ENCODE results near the gene C2orf15.
A peak's percentile ranks its signal among the peaks of the same experiment; 100 is the strongest.
"Not testable (repeated sequence)": the region's sequence is repeated elsewhere in the genome, so short reads cannot be mapped to it uniquely, and the experiment has no call there.

C2orf15 gene, protein sequence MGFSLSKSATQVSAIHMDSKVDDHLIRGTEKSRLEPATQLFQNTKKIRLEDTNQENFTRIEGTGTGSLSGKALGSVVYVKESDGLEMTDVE

DNA sequence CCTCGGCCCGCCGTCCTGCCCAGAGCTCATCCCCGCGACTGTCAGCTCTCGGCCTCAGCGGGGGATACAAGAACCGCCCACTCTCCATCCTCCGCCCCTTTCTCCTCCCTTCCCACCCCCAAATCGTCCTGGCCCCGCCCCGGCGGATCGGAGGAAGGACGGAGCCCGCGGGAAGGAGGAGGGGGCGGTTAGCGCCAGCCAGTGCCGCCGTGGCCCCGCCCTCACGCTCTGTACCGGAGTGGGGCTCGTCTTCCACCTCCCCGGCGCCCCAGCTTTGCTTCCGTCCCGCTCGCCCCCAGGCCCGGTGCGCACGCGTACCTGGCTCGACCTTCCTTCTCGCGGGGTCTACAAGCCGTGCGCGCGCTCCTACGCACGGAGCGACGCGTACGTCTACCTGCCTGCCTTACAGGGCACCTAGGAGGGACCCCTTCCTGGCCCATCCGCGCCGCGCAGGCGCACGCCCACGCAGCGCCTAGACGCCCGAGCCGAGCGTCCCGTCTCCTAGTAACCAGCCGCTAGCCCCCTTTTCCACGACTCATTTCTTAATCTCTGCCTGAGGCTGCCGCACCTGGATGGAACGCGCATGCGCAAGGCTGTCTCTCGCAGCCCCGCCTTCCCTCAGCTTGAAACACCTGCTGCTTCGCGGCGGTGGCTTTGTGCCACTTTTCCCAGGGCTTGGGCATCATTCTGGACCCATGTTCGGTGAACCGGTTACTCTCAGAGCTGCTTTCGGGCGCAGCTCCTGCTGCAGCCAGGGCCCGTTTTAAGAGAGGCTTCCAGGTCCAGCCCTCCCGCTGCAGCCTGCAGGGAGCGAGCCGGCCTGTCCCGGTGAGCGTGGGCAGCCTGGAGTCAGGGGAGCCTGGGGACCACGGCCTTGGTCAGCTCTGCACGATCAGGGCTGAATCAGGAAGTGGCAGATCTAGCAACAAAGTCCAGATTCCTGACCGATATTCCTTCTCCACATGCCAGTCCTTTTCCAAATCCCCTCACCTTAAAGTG is at the start of gene C2orf15:
Gene C2orf15, plus strand, starts transcription at position 598 of the 999 bp plus-strand sequence. CDS start 8,852 bp downstream, outside the sequence.
- DNase-seq = peak; percentile 89

DNA sequence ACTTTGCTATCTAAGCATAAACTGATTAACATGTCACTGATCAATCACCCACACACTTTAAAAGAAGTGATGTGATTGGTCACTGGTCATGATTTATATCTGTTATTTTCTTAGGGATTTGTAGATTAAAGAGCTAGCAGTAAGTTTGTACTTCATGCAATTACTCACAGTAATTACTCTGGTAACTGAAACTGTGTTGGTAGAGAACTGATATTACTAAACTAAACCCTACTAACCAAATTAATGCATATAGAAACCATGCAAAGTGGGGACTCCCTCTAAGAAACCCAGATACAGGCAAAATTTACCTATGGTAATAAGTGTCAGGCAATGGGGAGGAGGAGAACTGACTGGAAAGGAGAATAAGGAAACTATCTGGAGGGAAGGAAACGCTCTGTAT is 44.8 kb upstream of the C2orf15 start:
- DNase-seq = no peak

DNA sequence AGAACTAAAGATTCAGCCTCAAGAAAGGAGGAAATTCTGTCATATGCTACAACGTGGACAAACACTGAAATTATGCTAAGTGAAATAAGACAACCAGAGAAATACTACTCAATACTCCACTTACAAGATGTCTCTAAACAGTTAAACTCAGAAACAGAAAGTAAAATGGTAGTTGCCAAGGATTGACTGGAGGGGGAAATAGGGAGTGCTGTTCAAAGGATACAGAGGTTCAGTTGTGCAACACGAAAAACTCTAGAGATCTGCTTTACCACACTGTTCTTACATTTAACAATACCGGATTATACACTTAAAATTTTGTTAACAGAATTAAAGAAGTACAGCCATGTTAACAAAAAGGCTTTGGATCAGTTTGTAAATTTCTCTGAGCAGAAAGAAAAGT is 39.8 kb upstream of the C2orf15 start:
- DNase-seq = no peak

DNA sequence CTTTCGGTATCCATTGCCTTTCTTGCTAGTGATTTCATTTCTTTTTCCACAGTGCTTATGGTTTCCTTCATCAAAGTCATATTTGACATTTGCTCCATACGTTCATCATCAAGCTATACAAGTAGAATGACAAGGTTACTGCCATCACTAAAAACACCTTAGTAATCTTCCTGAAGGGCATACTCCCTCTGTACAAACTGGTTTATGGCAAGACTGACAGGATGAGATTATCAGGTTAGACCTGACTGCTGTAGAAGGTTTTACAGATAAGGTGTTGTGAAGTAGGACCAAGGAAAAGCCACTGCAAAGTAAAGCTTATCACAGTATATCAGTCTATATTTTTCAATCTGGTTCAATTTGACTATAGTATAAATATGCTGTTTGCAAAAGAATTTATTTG is 37.5 kb upstream of the C2orf15 start:
- DNase-seq = no peak

DNA sequence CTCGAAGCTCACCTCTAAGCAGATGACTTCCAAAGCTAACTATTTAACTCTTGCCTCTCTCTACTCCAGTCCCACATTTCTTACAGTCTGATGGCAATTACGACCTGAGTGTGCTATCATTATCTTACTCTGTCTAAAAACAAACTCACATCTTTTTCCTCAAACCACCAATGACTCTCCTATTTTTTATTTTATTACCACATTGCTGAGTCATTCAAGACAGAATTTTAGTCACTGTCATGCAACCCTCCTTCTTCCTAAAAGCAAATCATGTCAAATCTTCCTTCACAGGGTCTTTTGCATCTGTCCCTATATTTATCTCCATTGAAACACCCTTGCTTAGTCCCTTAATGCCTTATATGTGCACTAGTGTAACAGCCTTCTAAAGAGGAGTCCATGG is 34.6 kb upstream of the C2orf15 start:
- no peak for DNase-seq

DNA sequence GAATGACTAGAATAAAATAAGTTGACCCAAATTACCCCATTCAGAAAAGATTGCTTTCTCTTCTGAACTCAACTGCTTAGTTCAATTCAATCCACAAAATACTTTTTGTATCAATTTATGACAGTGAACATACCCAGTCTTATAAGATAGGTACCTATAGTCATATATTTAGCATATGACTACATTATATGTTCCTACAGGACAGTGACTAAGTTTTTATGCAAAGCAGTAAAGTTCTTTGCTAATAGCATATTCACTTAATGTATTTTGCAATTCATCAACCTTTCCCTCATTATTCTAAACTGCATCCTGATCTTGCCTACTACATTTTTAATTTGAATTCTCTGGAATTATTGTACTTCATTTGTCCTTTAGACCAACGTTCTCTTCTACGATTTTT is 30.3 kb upstream of the C2orf15 start:
- no peak for DNase-seq

DNA sequence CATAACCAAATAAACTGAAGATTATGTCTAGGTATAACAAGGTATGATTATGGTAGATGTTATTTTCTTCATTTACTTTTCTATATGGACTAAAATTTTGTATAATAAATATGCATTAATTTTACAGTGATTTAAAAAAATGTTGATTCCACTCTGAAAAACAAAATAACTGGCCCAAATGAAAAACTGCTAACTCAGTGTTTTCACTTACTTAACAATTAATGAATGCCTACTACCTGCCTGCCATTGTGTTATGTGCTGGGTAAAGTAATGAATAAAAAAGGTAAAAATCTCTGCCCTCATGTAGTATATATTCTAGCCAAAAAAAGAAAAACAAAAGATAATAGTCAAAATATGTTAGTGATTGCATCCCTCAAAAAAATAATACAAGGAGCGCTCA is 29.6 kb upstream of the C2orf15 start:
- no peak for DNase-seq

DNA sequence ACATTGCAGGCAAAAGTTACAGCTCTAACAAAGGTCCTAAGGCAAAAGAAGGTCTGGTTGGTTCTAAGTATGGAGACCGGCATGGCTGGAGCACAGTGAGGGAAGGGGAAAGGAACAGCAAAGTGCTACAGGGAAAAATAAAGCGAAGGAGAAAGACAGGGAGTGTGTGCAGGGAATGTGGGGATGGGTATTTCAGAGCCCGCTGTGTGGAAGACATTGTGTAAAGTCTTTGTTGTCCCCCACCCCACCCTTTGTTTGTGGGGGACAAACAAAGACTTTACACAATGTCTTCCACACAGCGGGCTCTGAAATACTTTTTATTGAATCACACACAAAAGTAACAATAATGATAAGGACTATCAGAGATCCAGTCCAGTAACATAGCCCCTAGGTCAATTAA is 28.9 kb upstream of the C2orf15 start:
- no peak for DNase-seq

DNA sequence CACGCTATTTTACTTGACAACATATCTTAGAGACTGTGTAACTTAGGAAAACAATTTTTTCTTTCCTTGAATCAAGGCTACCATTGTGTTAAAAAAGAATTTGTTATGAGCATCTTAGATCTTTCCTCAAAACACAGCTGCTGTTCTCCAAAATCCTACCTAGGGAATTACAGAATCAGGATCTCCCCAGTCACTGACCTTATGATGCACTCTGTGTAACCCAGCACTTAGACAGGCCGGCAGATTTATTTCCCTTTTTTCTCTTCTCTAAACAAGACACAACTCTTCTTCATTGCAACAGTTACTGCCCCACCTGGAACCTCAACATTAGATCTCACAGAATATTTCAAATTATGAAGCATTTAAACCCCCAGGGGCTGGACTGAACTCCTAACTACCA is 13.5 kb upstream of the C2orf15 start:
- DNase-seq = no peak

DNA sequence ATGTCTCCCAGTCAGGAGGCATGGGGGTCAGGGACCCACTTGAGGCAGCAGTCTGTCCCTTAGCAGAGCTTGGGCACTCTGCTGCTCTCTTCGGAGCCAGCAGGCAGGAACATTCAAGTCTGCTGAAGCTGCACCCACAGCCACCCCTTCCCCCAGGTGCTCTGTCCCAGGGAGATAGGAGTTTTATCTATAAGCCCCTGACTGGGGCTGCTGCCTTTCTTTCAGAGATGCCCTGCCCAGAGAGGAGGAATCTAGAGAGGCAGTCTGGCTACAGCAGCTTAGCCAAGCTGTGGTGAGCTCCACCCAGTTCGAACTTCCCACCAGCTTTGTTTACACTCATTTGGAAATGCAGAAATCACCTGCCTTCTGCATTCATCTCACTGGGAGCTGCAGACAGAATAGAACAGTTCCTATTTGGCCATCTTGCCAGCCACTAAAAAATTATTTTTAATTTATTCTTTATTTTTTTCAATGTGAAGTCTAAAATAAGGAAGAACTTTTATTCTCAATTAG is 6.4 kb upstream of the C2orf15 start:
- DNase-seq = not testable (repeated sequence)

DNA sequence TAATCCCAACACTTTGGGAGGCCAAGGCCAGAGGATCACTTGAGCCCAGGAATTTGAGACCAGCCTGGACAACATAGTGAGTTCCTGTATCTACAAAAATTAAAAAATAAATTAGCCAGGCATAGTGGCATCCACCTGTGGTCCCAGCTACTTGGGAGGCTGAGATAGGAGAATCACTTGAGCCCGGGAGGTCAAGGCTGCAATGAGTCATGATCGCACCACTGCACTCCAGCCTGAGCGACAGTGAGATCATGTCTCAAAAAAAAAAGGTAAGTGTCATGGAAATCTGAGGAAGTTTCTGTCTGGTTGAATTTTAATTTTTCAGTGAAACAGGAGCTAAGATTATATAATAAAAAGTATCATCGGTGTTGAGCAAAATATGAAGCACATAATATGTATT is 2.5 kb upstream of the C2orf15 start:
- no peak for DNase-seq

DNA sequence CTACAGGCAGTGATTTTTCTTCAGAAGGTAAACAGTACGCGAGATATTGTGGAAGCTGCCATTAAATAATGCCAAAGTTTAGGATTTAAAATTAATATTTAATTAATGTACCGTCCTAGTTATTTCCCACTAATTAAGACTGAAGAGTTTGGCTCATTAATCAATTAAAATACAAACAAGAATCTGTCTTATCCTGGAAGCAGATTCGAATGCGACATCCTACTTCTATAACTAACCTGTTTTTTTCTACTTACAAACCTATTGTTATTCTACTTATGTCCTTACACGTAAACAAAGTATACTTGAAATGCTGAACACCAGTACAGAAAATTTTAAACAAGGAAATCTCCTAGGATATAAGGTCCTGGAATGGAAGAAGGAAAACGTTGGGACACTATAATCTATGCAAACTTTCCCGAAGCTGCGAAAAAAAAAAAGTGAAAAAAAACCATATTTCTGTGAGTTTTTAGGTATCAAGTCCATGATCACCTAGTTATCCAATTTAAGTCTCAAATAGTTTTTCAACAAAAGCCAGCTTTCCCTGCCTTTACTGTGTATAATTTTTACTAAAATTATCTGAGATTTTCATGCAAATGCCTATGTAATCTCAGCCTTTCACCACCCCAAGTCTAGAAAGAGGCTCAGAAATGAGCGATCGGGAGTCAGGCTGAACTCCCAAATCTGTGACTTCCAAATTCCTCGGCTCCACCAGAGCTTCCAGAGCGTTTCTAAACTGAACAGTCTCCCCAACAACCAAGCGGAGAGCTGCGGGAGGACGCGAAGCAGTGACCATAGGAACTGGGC is 1.2 kb upstream of the C2orf15 start:
- no peak for DNase-seq

DNA sequence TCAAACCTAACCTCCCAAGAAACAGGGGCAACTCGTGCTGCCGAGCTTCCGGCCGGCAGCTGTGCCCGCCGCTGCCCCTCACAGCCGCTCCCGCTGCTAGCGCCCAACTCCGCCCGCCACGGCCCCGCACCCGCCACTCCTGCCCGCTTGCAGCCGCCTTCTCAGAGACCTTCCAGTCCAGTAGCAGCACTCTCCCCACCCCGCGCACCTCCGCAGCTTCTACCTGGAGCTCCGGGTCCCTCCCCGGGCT is 722 bp upstream of the C2orf15 start:
- DNase-seq = no peak

DNA sequence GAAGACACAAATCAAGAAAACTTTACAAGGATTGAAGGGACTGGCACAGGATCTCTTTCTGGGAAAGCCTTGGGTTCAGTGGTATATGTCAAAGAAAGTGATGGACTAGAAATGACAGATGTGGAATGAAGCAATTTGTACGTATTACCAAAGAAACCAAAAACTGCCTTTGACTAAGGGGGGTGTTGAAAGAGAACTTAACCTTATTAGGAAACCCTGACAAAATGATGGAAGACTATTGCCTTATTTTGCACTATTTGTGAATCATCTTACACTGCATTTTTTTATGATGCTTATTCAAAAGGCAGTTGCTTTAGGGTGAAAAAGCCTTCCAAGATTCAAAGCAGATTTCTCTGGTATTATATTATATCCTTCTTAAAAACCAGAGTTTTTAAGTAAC is 9.2 kb downstream of the C2orf15 start:
- no peak for DNase-seq

DNA sequence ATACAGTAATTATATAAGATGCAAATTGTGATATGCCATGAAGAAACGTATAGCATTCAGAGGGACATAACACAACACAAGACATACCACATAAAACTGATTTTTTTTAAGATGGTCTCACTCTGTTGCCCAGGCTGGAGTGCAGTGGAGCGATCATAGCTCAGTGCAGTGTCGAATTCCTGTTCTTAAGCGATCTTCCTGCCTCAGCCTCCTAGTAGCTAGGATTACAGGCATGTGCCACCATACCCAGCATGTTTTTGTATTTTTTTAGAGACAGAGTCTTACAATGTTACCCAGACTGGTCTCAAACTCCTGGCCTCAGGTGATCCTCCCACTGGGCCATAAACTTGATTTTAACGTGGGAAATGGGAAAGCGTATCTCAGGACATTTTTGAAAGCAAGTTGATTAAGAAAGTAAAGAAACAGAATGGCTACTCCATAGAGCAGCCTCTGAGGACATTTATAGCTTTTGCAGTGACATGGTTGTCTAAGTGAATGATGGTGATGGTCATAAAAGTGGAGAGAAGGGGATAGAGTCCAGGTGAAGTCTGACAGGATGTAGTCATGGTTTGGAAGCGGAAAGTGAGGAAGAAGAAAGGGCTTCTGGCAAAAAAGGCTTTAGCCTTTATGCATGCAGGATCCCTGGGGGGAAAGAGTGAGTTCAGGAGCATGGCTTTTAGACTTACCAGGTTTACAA is 10.8 kb downstream of the C2orf15 start:
- no peak for DNase-seq

DNA sequence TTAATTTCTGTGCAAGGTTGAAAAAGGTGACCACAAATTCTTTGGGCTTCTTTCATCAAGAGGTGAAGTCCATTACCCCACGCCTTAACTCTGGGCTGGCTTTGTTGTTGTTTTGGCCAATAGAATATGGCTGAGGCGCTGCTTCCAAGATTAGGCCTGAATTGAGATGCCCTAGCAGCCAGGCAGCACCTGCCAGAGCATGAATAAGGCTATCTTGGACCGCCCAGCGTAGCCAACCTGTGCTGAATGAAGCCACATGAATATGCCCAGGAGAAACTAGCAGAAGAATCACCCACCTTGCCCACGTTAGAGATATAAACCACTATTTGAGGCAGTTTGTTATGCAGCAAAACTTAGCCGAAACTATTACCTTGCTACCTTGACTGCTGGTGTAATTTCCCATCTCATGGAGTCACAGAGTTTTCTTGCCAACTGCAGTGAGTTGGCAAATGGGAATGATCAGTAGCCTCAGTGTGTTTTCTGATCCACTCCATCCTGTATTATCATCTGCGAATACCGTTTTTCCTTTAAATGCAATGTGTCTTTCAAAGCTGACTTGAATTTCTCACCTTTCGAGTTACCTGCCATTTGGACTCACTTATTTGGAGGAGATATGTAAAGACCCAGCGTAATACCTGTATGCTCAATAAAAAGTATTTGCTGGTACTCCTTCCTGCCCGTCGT is 12.6 kb downstream of the C2orf15 start:
- no peak for DNase-seq

DNA sequence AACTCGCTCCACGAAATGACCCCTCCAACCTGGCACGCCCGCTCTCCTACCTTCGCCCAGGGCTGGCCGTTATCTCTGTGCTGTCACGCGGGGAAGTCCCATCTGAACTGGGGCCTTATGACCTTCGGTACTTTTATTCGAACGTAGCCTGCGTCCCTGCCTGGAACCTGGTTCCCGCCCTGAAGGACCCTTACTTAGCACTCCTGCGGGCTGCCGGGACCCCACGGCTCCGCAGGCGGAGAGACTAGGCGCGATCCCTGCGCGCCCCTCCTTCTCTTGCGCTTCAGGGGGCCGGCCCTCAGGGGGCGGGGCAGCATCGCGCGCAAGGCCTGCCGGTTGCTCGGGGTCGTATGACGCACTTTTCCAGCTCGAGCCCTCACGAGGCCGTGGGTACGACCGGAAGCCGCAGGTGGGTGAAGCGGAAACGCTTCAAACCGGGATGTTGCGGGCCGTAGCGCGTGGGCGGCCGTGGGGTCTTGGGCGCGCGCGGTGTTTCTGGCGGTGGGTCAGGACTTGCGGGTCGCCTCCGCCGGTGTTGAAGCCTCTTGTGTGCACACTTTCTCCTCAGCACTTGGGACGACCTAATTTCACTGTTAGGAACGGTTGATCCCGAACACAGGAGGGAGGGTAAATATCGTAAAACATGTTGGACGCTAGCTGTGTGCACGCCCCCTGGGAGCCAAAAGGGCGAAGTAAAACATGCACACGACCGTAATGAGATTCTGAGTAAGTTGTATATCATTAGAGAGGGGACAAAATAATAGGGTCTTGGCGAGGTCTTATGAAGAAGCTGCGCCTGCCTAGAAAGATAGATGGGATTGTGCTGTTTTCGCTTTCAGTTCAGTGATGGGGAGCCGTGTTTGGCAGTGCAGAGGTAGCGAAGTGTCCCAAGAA is 13.4 kb downstream of the C2orf15 start, which contains the start of the genes LIPT1 and TSGA10:
Gene LIPT1, plus strand, starts transcription at position 325 of the 894 bp plus-strand sequence. CDS start 6,991 bp downstream, outside the sequence.
Gene TSGA10, minus strand, starts transcription at position 300 of the 894 bp plus-strand sequence. CDS start 45,503 bp downstream, outside the sequence.
- peak; percentile 85 for DNase-seq

DNA sequence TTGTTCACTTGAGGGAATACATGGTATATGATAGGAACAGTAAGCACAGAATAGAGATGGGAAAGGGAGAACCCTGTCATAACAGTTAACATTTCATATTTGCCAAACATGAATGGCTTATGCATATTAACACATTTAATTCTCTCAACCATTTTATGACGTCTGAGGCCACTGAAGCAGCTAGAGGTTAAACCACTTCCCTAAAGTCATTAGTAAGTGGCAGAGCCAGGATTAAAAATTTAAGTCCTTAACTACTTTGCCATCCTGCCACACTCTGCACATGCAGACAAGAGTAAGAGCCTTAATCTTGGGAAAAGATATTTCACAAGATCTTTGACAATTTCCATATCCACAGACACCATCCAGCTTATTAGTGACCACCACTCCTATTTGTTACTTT is 15.4 kb downstream of the C2orf15 start:
- no peak for DNase-seq

DNA sequence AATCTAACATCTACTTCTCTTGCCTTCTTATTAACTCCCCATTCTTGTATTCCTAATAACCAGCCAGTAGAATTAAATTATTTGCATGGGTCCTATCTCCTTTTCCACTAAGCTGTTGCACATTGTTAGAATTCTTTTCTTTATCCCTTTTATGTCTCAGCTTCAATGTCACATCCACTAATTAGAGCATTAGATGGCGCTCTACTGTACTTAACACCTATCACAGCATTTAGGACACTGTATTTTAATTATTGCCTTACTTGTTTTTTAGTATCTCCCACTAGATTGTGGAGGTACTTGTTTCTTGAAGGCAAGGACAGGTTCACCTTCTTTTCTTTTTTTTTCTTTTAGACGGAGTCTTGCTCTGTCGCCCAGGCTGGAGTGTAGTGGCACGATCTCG is 17.1 kb downstream of the C2orf15 start:
- no peak for DNase-seq

DNA sequence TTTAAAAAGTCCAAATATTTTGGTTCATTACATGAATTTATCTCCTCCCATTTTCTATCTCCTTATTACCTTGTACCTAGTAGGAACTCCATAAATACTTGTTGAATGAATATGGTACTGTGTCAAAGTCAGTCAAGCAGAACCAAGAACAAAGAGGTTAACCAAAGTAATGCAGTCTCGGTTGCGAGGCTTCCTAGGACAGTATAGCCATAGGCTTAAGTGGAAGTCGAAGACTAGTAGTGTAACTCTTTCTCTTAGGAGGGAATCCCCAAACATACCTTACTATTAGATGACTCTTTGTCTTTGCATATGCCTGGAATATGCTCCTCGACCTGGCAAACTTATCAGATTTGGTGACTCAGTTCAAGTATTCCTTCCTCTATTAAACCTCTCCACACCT is 18.1 kb downstream of the C2orf15 start:
- DNase-seq = no peak

DNA sequence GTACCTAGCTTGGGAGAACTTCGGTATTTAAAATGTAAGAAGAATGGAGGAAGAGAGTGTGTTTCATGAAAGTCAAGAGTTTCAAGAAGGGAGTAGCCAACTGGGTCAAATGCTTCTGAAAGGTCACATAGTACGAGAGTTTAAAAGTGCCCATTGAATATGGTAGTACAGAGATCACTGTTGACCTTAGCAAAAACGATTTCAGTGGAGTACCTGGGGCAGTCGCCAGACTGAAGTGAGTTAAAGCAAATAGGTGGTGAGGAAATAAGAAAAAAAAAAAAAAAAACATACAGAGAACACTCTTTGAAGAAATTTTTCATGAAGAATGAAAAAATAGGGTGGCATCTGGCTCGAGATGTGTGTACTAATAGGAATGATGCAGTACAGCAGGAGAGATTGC is 24.7 kb downstream of the C2orf15 start:
- no peak for DNase-seq
